ENCODE data around the gene ZNF564. TPM values are rescaled to one million over a fixed set of nuclear protein-coding genes. Genes with fewer than 3 reads are reported as not detected.

ZNF564 gene
- total and polyA plus RNA-seq, 2 experiments from 2014 or later, result 7.1 to 8.6 TPM

- H3K4me3 Mint-ChIP-seq, result no peak overlapping the region
- Histone ChIP-seq H3K4me3 (no peak overlapping the region), H3K4me2 (no peak overlapping the region), H3K27me3 (ENCODE audit: insufficient read depth) (peaks cover 2% of the 10 kb centered on the region), H3K36me3 (ENCODE audit: insufficient read depth) (no peaks in the 10 kb centered on the region), H3F3A (replicated peaks; ENCODE audit: low read depth) (no peaks in the 10 kb centered on the region), H3K9me2 (ENCODE audit: insufficient read depth) (no peaks in the 10 kb centered on the region; the same call in 1 of the 2 replicates), H3K79me2 (replicated peaks; ENCODE audit: insufficient read depth) (no peaks in the 10 kb centered on the region), H2AFZ (no peak overlapping the region), H3K27ac (ENCODE audit: low read depth) (no peak overlapping the region), H4K20me1 (replicated peaks; ENCODE audit: insufficient read depth) (peaks cover 4% of the 10 kb centered on the region; the same call in 1 of the 2 replicates), H3K4me1 (ENCODE audit: insufficient read depth) (no peaks in the 10 kb centered on the region)
- peaks cover 4% of the 10 kb centered on the region for H3K27me3 Mint-ChIP-seq (ENCODE audit: insufficient read depth, low read depth, poor library complexity)
- H3K27ac Mint-ChIP-seq, result no peak overlapping the region
- TF ChIP-seq REST (IDR thresholded peaks at IDR 0.05; ENCODE audit: unreplicated experiment) (no peak), POLR2AphosphoS5 (IDR thresholded peaks at IDR 0.05; ENCODE audit: low read depth) (no peak)
- DNase-seq (ENCODE audit: low spot score) (peak; percentile 11), ATAC-seq (no peak)
- H3K36me3 Mint-ChIP-seq (ENCODE audit: low read depth), result no peaks in the 10 kb centered on the region; the same call in 2 of the 3 replicates
- H3K4me1 Mint-ChIP-seq, result no peaks in the 10 kb centered on the region; the same call in 2 of the 3 replicates
- peaks cover 22% of the 10 kb centered on the region for H3K9me3 Mint-ChIP-seq
These were observed 72.9 kb downstream of the ZNF564 start for GRCh38 chr19:12478234-12478941.

Small RNA genes lying within 50 kb of the gene (small RNA-seq; reads per million reads assigned to genes)
- not detected for gene MTCO1P27 (ENCODE audit: low replicate concordance)
- gene PPIAP20 (ENCODE audit: low replicate concordance), result not detected

Other genes with a start within 250 kb of the ZNF564 start
- gene ZNF563, start 217.8 kb downstream of the ZNF564 start, total RNA-seq (2014; rRNA removed; shearing (Covaris generic)), result 3.2 and 4.5 TPM in 2 replicates
- 2.9 and 3.1 TPM in 2 replicates for gene ZNF563, start 217.8 kb downstream of the ZNF564 start, polyA plus RNA-seq (2016; fragmentation: Nextera tagmentation; extraction: Ambion mirVana)
- gene ZNF442, start 185.8 kb downstream of the ZNF564 start, total RNA-seq (2014; rRNA removed; shearing (Covaris generic)), result 1.0 and 3.6 TPM in 2 replicates
- gene ZNF442, start 185.8 kb downstream of the ZNF564 start, polyA plus RNA-seq (2016; fragmentation: Nextera tagmentation; extraction: Ambion mirVana), result 0.71 and 1.2 TPM in 2 replicates
- gene ZNF799, start 150.2 kb downstream of the ZNF564 start, total RNA-seq (2014; rRNA removed; shearing (Covaris generic)), result 5.3 and 5.7 TPM in 2 replicates
- 3.7 and 4.1 TPM in 2 replicates for gene ZNF799, start 150.2 kb downstream of the ZNF564 start, polyA plus RNA-seq (2016; fragmentation: Nextera tagmentation; extraction: Ambion mirVana)
- gene ZNF443, start 110.5 kb downstream of the ZNF564 start, total RNA-seq (2014; rRNA removed; shearing (Covaris generic)), result 9.6 and 10.0 TPM in 2 replicates
- 4.3 and 5.4 TPM in 2 replicates for gene ZNF443, start 110.5 kb downstream of the ZNF564 start, polyA plus RNA-seq (2016; fragmentation: Nextera tagmentation; extraction: Ambion mirVana)
- gene ZNF709, start 66.7 kb downstream of the ZNF564 start, total RNA-seq (2014; rRNA removed; shearing (Covaris generic)), result 1.8 and 2.7 TPM in 2 replicates
- 0.82 and 0.94 TPM in 2 replicates for gene ZNF709, start 66.7 kb downstream of the ZNF564 start, polyA plus RNA-seq (2016; fragmentation: Nextera tagmentation; extraction: Ambion mirVana)
- 7.3 and 8.5 TPM in 2 replicates for gene ZNF490, start 59.3 kb upstream of the ZNF564 start, total RNA-seq (2014; rRNA removed; shearing (Covaris generic))
- 1.3 and 1.4 TPM in 2 replicates for gene ZNF490, start 59.3 kb upstream of the ZNF564 start, polyA plus RNA-seq (2016; fragmentation: Nextera tagmentation; extraction: Ambion mirVana)
- 15.3 TPM in 2 replicates for gene ZNF791, start 59.4 kb upstream of the ZNF564 start, total RNA-seq (2014; rRNA removed; shearing (Covaris generic))
- 9.8 and 12.2 TPM in 2 replicates for gene ZNF791, start 59.4 kb upstream of the ZNF564 start, polyA plus RNA-seq (2016; fragmentation: Nextera tagmentation; extraction: Ambion mirVana)
- 60.8 and 73.8 TPM in 2 replicates for gene MAN2B1, start 115.3 kb upstream of the ZNF564 start, total RNA-seq (2014; rRNA removed; shearing (Covaris generic))
- gene MAN2B1, start 115.3 kb upstream of the ZNF564 start, polyA plus RNA-seq (2016; fragmentation: Nextera tagmentation; extraction: Ambion mirVana), result 33.2 and 39.2 TPM in 2 replicates
- gene WDR83, start 115.3 kb upstream of the ZNF564 start, total RNA-seq (2014; rRNA removed; shearing (Covaris generic)), result 12.5 and 31.6 TPM in 2 replicates
- 18.5 and 18.6 TPM in 2 replicates for gene WDR83, start 115.3 kb upstream of the ZNF564 start, polyA plus RNA-seq (2016; fragmentation: Nextera tagmentation; extraction: Ambion mirVana)
- gene DHPS, start 130.4 kb upstream of the ZNF564 start, total RNA-seq (2014; rRNA removed; shearing (Covaris generic)), result 126 and 141 TPM in 2 replicates
- gene DHPS, start 130.4 kb upstream of the ZNF564 start, polyA plus RNA-seq (2016; fragmentation: Nextera tagmentation; extraction: Ambion mirVana), result 85.4 and 107 TPM in 2 replicates
- gene GNG14, start 136.5 kb upstream of the ZNF564 start, total RNA-seq (2014; rRNA removed; shearing (Covaris generic)), result not detected in 2 replicates
- not detected in 2 replicates for gene GNG14, start 136.5 kb upstream of the ZNF564 start, polyA plus RNA-seq (2016; fragmentation: Nextera tagmentation; extraction: Ambion mirVana)
- 12.3 and 19.4 TPM in 2 replicates for gene FBXW9, start 145.1 kb upstream of the ZNF564 start, total RNA-seq (2014; rRNA removed; shearing (Covaris generic))
- gene FBXW9, start 145.1 kb upstream of the ZNF564 start, polyA plus RNA-seq (2016; fragmentation: Nextera tagmentation; extraction: Ambion mirVana), result 6.6 and 8.2 TPM in 2 replicates
- 83.0 and 85.9 TPM in 2 replicates for gene TNPO2, start 172.4 kb upstream of the ZNF564 start, total RNA-seq (2014; rRNA removed; shearing (Covaris generic))
- gene TNPO2, start 172.4 kb upstream of the ZNF564 start, polyA plus RNA-seq (2016; fragmentation: Nextera tagmentation; extraction: Ambion mirVana), result 35.8 and 37.1 TPM in 2 replicates
- gene TRIR, start 183.2 kb upstream of the ZNF564 start, total RNA-seq (2014; rRNA removed; shearing (Covaris generic)), result 170 and 171 TPM in 2 replicates
- 254 and 257 TPM in 2 replicates for gene TRIR, start 183.2 kb upstream of the ZNF564 start, polyA plus RNA-seq (2016; fragmentation: Nextera tagmentation; extraction: Ambion mirVana)
- gene GET3, start 186.0 kb upstream of the ZNF564 start, total RNA-seq (2014; rRNA removed; shearing (Covaris generic)), result 75.3 and 109 TPM in 2 replicates
- 89.5 and 90.4 TPM in 2 replicates for gene GET3, start 186.0 kb upstream of the ZNF564 start, polyA plus RNA-seq (2016; fragmentation: Nextera tagmentation; extraction: Ambion mirVana)
- 7.5 and 10.4 TPM in 2 replicates for gene BEST2, start 200.3 kb upstream of the ZNF564 start, total RNA-seq (2014; rRNA removed; shearing (Covaris generic))
- 1.2 and 1.3 TPM in 2 replicates for gene BEST2, start 200.3 kb upstream of the ZNF564 start, polyA plus RNA-seq (2016; fragmentation: Nextera tagmentation; extraction: Ambion mirVana)
- 85.3 and 86.4 TPM in 2 replicates for gene HOOK2, start 224.1 kb upstream of the ZNF564 start, total RNA-seq (2014; rRNA removed; shearing (Covaris generic))
- 46.9 and 56.9 TPM in 2 replicates for gene HOOK2, start 224.1 kb upstream of the ZNF564 start, polyA plus RNA-seq (2016; fragmentation: Nextera tagmentation; extraction: Ambion mirVana)
- 16.0 and 20.2 TPM in 2 replicates for gene JUNB, start 240.0 kb upstream of the ZNF564 start, total RNA-seq (2014; rRNA removed; shearing (Covaris generic))
- 7.7 and 7.8 TPM in 2 replicates for gene JUNB, start 240.0 kb upstream of the ZNF564 start, polyA plus RNA-seq (2016; fragmentation: Nextera tagmentation; extraction: Ambion mirVana)